NT2/D1 (cell line): ENCODE data around the gene MRPS10.

Experiments used
- SUZ12 ChIP-seq: IDR thresholded peaks from 2 replicates; pipeline ENCODE4 v1.6.1; 2011; ENCODE audit not compliant: insufficient read length, insufficient read depth; ENCODE audit errors: extremely low read depth
- ZNF274 ChIP-seq: IDR thresholded peaks from 2 replicates; pipeline ENCODE4 v1.6.1; 2011; ENCODE audit warnings: mild to moderate bottlenecking, low read depth, low read length

- no peak for TF ChIP-seq SUZ12
- no peak for TF ChIP-seq ZNF274
These were observed 49.0 kb downstream of the MRPS10 start for GRCh38 chr6:42168650-42169049.
